DND-41 (cell line): ENCODE results near the gene VEGFC.

Source experiments
- EZH2 ChIP-seq: IDR thresholded peaks from 3 replicates; pipeline ENCODE4 v1.6.1; 2012; ENCODE audit warnings: borderline replicate concordance, low read depth, mild to moderate bottlenecking, moderate library complexity, low read length, inconsistent platforms; ENCODE audit not compliant: severe bottlenecking
- TF ChIP-seq, protein P1 (sequence below): IDR thresholded peaks from 2 replicates; pipeline ENCODE4 v1.5.1; 2012; ENCODE audit warnings: borderline replicate concordance, low read length, moderate library complexity, mild to moderate bottlenecking; ENCODE audit not compliant: poor library complexity, severe bottlenecking; ENCODE audit errors: extremely low read depth

GRCh38 chr4:176676901-176677300 lies 115.8 kb downstream of the VEGFC start:
- TF ChIP-seq, protein P1, sequence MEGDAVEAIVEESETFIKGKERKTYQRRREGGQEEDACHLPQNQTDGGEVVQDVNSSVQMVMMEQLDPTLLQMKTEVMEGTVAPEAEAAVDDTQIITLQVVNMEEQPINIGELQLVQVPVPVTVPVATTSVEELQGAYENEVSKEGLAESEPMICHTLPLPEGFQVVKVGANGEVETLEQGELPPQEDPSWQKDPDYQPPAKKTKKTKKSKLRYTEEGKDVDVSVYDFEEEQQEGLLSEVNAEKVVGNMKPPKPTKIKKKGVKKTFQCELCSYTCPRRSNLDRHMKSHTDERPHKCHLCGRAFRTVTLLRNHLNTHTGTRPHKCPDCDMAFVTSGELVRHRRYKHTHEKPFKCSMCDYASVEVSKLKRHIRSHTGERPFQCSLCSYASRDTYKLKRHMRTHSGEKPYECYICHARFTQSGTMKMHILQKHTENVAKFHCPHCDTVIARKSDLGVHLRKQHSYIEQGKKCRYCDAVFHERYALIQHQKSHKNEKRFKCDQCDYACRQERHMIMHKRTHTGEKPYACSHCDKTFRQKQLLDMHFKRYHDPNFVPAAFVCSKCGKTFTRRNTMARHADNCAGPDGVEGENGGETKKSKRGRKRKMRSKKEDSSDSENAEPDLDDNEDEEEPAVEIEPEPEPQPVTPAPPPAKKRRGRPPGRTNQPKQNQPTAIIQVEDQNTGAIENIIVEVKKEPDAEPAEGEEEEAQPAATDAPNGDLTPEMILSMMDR, result no peak
- TF ChIP-seq EZH2, result no peak
